PC-9 (cell line): ENCODE results near the gene ANAPC16. TPM values are rescaled to one million over a fixed set of nuclear protein-coding genes. Genes with fewer than 3 reads are reported as not detected.

Experiments
- BruUV-seq: library from RNA; stranded (reverse); fragments of 400-500 nt; replicated peaks from 2 replicates; lab custom pipeline; 2021; lab: Mats Ljungman, UMichigan
- CTCF ChIA-PET: fragments of 300-600 bp; sonication (Branson Sonifier 250); formaldehyde crosslinking; loops from one replicate; lab custom pipeline; 2022; ENCODE audit warnings: antibody characterized with exemption; lab: Charles Lee
- POLR2A ChIA-PET: fragments of 300-600 bp; sonication (Branson Sonifier 250); formaldehyde crosslinking; loops from one replicate; lab custom pipeline; 2022; ENCODE audit warnings: antibody characterized with exemption; ENCODE audit not compliant: unreplicated experiment; lab: Charles Lee
- DNase-seq, 2 experiments: peaks; one replicate each; pipeline versions ENCODE4 v3.0.0 to v3.0.0-alpha.2; 2015 to 2022; ENCODE audit warnings: mixed read lengths in 1 of 2
- H2AFZ ChIP-seq: fragments of 200-600 bp; sonication (generic); 2 replicates; pipeline ENCODE4 v1.8.1; 2017; ENCODE audit warnings: antibody characterized with exemption
- H3F3A ChIP-seq: fragments of 200-600 bp; sonication (generic); 2 replicates; pipeline ENCODE4 v1.8.1; 2017; ENCODE audit warnings: antibody characterized with exemption, mild to moderate bottlenecking, low read depth; ENCODE audit not compliant: insufficient read depth
- H3K27ac ChIP-seq: fragments of 200-600 bp; sonication (generic); 2 replicates; pipeline ENCODE4 v1.6.1; 2016; ENCODE audit warnings: mixed run types
- H3K27me3 ChIP-seq: fragments of 200-600 bp; sonication (generic); 2 replicates; pipeline ENCODE4 v1.6.1; 2016; ENCODE audit warnings: low read depth, mixed run types; ENCODE audit not compliant: insufficient read depth
- H3K36me3 ChIP-seq: fragments of 200-600 bp; sonication (generic); 2 replicates; pipeline ENCODE4 v1.6.1; 2016; ENCODE audit warnings: low read depth, mixed run types
- H3K4me1 ChIP-seq: fragments of 200-600 bp; sonication (generic); replicated peaks from 2 replicates; pipeline ENCODE4 v1.6.1; 2016; ENCODE audit warnings: mixed run types; ENCODE audit not compliant: insufficient read depth
- H3K4me2 ChIP-seq: fragments of 200-600 bp; sonication (generic); 2 replicates; pipeline ENCODE4 v1.6.1; 2017; ENCODE audit warnings: mixed run types
- H3K4me3 ChIP-seq: fragments of 200-600 bp; sonication (generic); 2 replicates; pipeline ENCODE4 v1.6.1; 2016; ENCODE audit warnings: mixed run types
- H3K79me2 ChIP-seq: fragments of 200-600 bp; sonication (generic); 2 replicates; pipeline ENCODE4 v1.6.1; 2017; ENCODE audit warnings: low read depth, mixed run types
- H3K9me2 ChIP-seq: fragments of 200-600 bp; sonication (generic); 2 replicates; pipeline ENCODE4 v1.8.1; 2017; ENCODE audit warnings: mild to moderate bottlenecking; ENCODE audit not compliant: insufficient read depth
- H3K9me3 ChIP-seq: fragments of 200-600 bp; sonication (generic); 2 replicates; pipeline ENCODE4 v1.8.1; 2016; ENCODE audit warnings: low read depth; ENCODE audit not compliant: insufficient read depth
- H4K20me1 ChIP-seq: fragments of 200-600 bp; sonication (generic); 2 replicates; pipeline ENCODE4 v1.8.1; 2017; ENCODE audit not compliant: insufficient read depth
- CTCF ChIP-seq: fragments of 200-600 bp; sonication (generic); conservative IDR thresholded peaks from 2 replicates; pipeline ENCODE4 v1.6.1; 2017; ENCODE audit warnings: mixed run types, antibody characterized with exemption, mild to moderate bottlenecking, moderate library complexity
- EZH2 ChIP-seq: fragments of 200-600 bp; sonication (generic); IDR thresholded peaks from 2 replicates; pipeline ENCODE4 v1.8.0; 2017; ENCODE audit warnings: antibody characterized with exemption, low read depth
- intact Hi-C: fragments of 100-400 bp; cut with micrococcal nuclease; formaldehyde crosslinking; loops from one replicate; pipeline ENCODE4 v1.10.0; 2022; ENCODE audit not compliant: unreplicated experiment
- total RNA-seq: library from RNA; stranded (reverse); gene quantifications from 2 replicates; pipeline ENCODE4 v1.2.3, GENCODE V29; 2021

The ANAPC16 gene
- total RNA-seq, 1 experiment from 2014 or later = 171 TPM

GRCh38 chr10:72170263-72170662, 45.5 kb upstream of the ANAPC16 start:
- POLR2A ChIA-PET = no interaction called here
- TF ChIP-seq EZH2 (no peak), CTCF (no peak)
- Histone ChIP-seq H3K9me2 (no peaks in the 10 kb centered on the region), H3K36me3 (peaks cover 18% of the 10 kb centered on the region; the same call in 1 of the 2 replicates), H3K27ac (peak overlapping the region; percentile 77), H2AFZ (no peak overlapping the region), H3K79me2 (0 out of 2 replicates have a peak, but pooled peaks cover 6% of the 10 kb centered on the region), H3K27me3 (no peaks in the 10 kb centered on the region), H3K4me1 (peaks cover 48% of the 10 kb centered on the region), H3K4me3 (no peak overlapping the region), H3K9me3 (peaks cover 11% of the 10 kb centered on the region), H4K20me1 (no peaks in the 10 kb centered on the region), H3F3A (peaks cover 54% of the 10 kb centered on the region), H3K4me2 (peak overlapping the region; percentile 7; the same call in 1 of the 2 replicates)
- peak; percentile 50 to 84 for DNase-seq
- intact Hi-C loops = loop anchor here (2.0 kb wide), 5 partner anchors 47 to 159 kb away; partner anchors contain the start of genes ANAPC16, ASCC1 and DDIT4
- BruUV-seq = no TSS peak
- CTCF ChIA-PET = no interaction called here

GRCh38 chr10:72170733-72171132, 45.1 kb upstream of the ANAPC16 start:
- Histone ChIP-seq H3F3A (peaks cover 57% of the 10 kb centered on the region), H3K9me2 (no peaks in the 10 kb centered on the region), H3K79me2 (0 out of 2 replicates have a peak, but pooled peaks cover 6% of the 10 kb centered on the region), H2AFZ (no peak overlapping the region), H3K9me3 (peaks cover 11% of the 10 kb centered on the region), H3K4me1 (peaks cover 53% of the 10 kb centered on the region), H3K27ac (peak overlapping the region; percentile 77), H3K4me2 (0 out of 2 replicates have a peak overlapping the region, but pooled peaks have one; percentile 7), H4K20me1 (no peaks in the 10 kb centered on the region), H3K4me3 (no peak overlapping the region), H3K36me3 (peaks cover 18% of the 10 kb centered on the region; the same call in 1 of the 2 replicates), H3K27me3 (no peaks in the 10 kb centered on the region)
- no peak for TF ChIP-seq CTCF
- TF ChIP-seq EZH2 = no peak
- CTCF ChIA-PET = no interaction called here
- POLR2A ChIA-PET = interaction anchor here (0.6 to 0.8 kb wide), 2 partner anchors 45 to 151 kb away, joined by 7 to 13 read pairs; no protein-coding TSS in a partner anchor
- BruUV-seq = no TSS peak
- no peak for DNase-seq
- intact Hi-C loops = loop anchor here (1.0 to 2.0 kb wide), 7 partner anchors 46 to 158 kb away; partner anchors contain the start of genes ANAPC16, ASCC1 and DDIT4

GRCh38 chr10:72171175-72171630, 44.6 kb upstream of the ANAPC16 start:
- Histone ChIP-seq H3K36me3 (peaks cover 18% of the 10 kb centered on the region; the same call in 1 of the 2 replicates), H3F3A (peaks cover 57% of the 10 kb centered on the region), H4K20me1 (no peaks in the 10 kb centered on the region), H3K4me3 (no peak overlapping the region), H3K4me1 (peaks cover 58% of the 10 kb centered on the region), H3K9me3 (peaks cover 11% of the 10 kb centered on the region), H3K4me2 (peak overlapping the region; percentile 18; the same call in 1 of the 2 replicates), H3K27ac (peak overlapping the region; percentile 77), H3K27me3 (no peaks in the 10 kb centered on the region), H2AFZ (no peak overlapping the region), H3K9me2 (no peaks in the 10 kb centered on the region), H3K79me2 (0 out of 2 replicates have a peak, but pooled peaks cover 6% of the 10 kb centered on the region)
- ChIA-PET CTCF (no interaction called here), POLR2A (interaction anchor here (0.6 to 0.8 kb wide), 7 partner anchors 15 to 505 kb away, joined by 3 to 15 read pairs (median 6); partner anchors contain the start of gene ASCC1)
- BruUV-seq = no TSS peak
- intact Hi-C loops = loop anchor here (1.0 to 2.0 kb wide), 7 partner anchors 46 to 158 kb away; partner anchors contain the start of genes ANAPC16, ASCC1 and DDIT4
- no peak for TF ChIP-seq EZH2
- no peak for TF ChIP-seq CTCF
- peak; percentile 90 to 100 for DNase-seq
